K562 (cell line): ENCODE data around the gene EGR2. TPM values are rescaled to one million over a fixed set of nuclear protein-coding genes. Genes with fewer than 3 reads are reported as not detected.

ENCODE experiments used
- ARID3B ChIP-seq: fragments of 250-450 bp; sonication (Bioruptor Pico); IDR thresholded peaks from 2 replicates; pipeline ENCODE4 v1.4.0; 2020; ENCODE audit warnings: borderline replicate concordance
- HMGN3 ChIP-seq: IDR thresholded peaks from 2 replicates; pipeline ENCODE4 v1.6.1; 2011; ENCODE audit warnings: borderline replicate concordance, low read depth, mild to moderate bottlenecking, mixed read lengths, low read length; ENCODE audit not compliant: insufficient read length; ENCODE audit errors: extremely low read depth
- MLX ChIP-seq, 2 experiments: fragments of 450-650 bp in 1 of 2; sonication (generic) in 1 of 2; formaldehyde crosslinking; conservative IDR thresholded peaks; 2 replicates each; pipeline versions ENCODE4 v1.4.0 to v1.8.1; 2020 to 2022; ENCODE audit warnings: mild to moderate bottlenecking in 1 of 2, missing genetic modification reagents in 1 of 2
- NONO ChIP-seq, 2 experiments: fragments of 200-400 bp in 1 of 2; fragments of 450-650 bp in 1 of 2; formaldehyde crosslinking in 1 of 2; IDR thresholded peaks; 2 replicates each; pipeline ENCODE4 v1.6.1; 2017; ENCODE audit warnings: low read depth in 2 of 2, mild to moderate bottlenecking in 2 of 2, moderate library complexity in 2 of 2, low read length in 1 of 2
- RNF2 ChIP-seq: sonication (generic); IDR thresholded peaks from 2 replicates; pipeline ENCODE4 v1.6.1; 2016
- SIN3B ChIP-seq: fragments of 450-650 bp; IDR thresholded peaks from 2 replicates; pipeline ENCODE4 v1.6.1; 2017; ENCODE audit warnings: low read depth, mild to moderate bottlenecking, moderate library complexity
- ZBTB17 ChIP-seq: fragments of 450-650 bp; formaldehyde crosslinking; IDR thresholded peaks from 2 replicates; pipeline ENCODE4 v1.4.0; 2020; ENCODE audit warnings: mild to moderate bottlenecking
- polyA plus RNA-seq, 8 experiments: library from polyadenylated mRNA; depleted of rRNA in 4 of 8; stranded (reverse) in 5 of 8; unstranded in 3 of 8; fragments of >200 nt; fragmentation: Nextera tagmentation in 2 of 8; fragmentation: Illumina TruSeq in 1 of 8; extraction: Ambion mirVana in 2 of 8; extraction: Trizol in 1 of 8; gene quantifications; 2 replicates each; pipeline versions ENCODE4 v1.2.1 to v1.2.3, GENCODE V29; 2011 to 2014; ENCODE audit warnings: inconsistent platforms in 1 of 8, missing spikeins in 1 of 8
- total RNA-seq, 7 experiments: library from RNA; depleted of rRNA in 6 of 7; stranded (reverse); fragments of >200 nt in 6 of 7; fragmentation: Illumina TruSeq in 2 of 7; extraction: Trizol in 2 of 7; gene quantifications; 2 replicates each; pipeline versions ENCODE4 v1.2.1 to v1.2.3, GENCODE V29; 2011 to 2021; ENCODE audit warnings: low replicate concordance in 1 of 7

The EGR2 gene
- total and polyA plus RNA-seq, 9 of the 15 experiments (the other 6 are each of a cell fraction or from before 2014, with no cell fraction given): 0.08 to 0.18 (median 0.12) TPM; not detected in 4

GRCh38 chr10:62804356-62805230, 11.6 kb downstream of the EGR2 start, which contains the start of gene ADO (continued):
- no peak for TF ChIP-seq ARID3B (CRISPR knock-in tag)
- TF ChIP-seq NONO (IDR thresholded peaks at IDR 0.05; ENCODE audit: low read depth in 2 of 2, low read length in 1 of 2): peak; percentile 49 to 89
- TF ChIP-seq ZBTB17 (CRISPR knock-in tag): peak; percentile 74
- TF ChIP-seq SIN3B: peak; percentile 77
- TF ChIP-seq RNF2: 0 out of 2 replicates have a peak, but pooled peaks have one; percentile 43
- no peak; a peak in 1 of 4 replicates for TF ChIP-seq MLX (CRISPR knock-in tag; conservative IDR thresholded peaks at IDR 0.05)
- TF ChIP-seq HMGN3: peak; percentile 58
